OCI-M1 (cell line): ENCODE data around the gene TMEM212.
"Not testable (repeated sequence)": the region's sequence is repeated elsewhere in the genome, so short reads cannot be mapped to it uniquely, and the experiment has no call there.

ENCODE experiments used
- DNase-seq: peaks from one replicate; lab custom pipeline; 2025; lab: John Stamatoyannopoulos, UW

TMEM212 gene

GRCh38 chr3:171890398-171890797 is 47.2 kb downstream of the TMEM212 start:
- no peak for DNase-seq

GRCh38 chr3:171892457-171892856 is 49.3 kb downstream of the TMEM212 start:
- DNase-seq: no peak

DNA sequence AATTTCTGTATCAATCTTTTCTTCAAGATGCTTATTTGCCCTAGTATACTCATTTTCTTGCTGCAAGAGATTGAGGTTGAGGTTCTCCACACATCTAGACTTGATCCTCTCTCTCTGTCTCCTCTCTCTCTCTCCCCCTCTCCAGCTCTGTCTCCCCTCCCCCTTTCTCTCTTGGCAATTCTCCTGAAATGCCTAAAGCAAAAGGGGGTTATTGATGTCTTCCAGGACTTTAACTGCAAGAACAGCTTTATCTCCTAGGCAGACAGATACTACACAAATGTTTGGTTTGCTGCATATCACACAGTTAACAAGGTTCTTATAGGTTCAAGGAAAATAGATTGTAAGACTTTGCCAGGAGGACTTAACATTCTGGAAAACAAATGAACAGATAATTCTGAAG is 52.1 kb downstream of the TMEM212 start:
- DNase-seq: peak; percentile 4

DNA sequence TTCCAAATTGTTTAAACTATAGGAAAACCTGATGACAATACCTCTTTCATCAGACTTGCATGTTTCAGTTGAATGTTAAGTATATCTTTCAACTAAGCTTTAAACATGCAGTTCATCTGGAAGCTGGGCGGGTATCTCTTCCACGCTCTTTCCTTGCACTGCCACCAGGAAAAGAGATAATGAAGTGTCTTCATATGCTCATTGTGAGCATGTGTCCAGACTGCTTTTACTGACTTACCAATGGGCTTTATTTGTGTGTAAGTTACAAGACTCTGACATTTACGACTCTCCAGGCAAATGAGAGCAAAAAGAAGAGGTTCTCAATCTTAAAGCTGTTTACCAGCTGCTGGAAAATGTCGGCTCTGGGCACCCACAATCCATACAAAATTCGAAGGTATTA is 52.8 kb downstream of the TMEM212 start:
- DNase-seq: no peak

DNA sequence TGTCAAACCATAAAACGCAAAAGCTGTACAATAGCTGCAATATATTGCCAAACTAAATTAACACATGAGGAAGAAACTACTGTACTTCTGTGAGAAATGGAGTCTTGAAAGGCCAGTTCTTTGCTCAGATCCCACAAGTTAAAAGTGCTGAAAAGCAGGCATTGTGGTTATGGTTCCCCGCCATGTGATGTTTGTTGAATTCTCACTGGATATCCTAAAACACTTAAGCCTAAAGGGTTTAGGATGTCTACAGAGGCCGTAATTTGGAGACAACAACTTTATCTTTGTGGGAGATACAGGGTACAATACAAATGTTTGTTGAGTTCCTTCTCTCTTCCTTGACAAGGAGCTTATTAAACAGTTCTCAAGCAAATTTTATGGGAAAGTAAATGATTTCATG is 53.2 kb downstream of the TMEM212 start:
- no peak for DNase-seq

- DNase-seq: no peak
Observed at GRCh38 chr3:171898192-171898591, 55.0 kb downstream of the TMEM212 start.

GRCh38 chr3:171900446-171900845 is 57.3 kb downstream of the TMEM212 start:
- DNase-seq: no peak

GRCh38 chr3:171901615-171902312 is 58.6 kb downstream of the TMEM212 start:
- DNase-seq: no peak

DNA sequence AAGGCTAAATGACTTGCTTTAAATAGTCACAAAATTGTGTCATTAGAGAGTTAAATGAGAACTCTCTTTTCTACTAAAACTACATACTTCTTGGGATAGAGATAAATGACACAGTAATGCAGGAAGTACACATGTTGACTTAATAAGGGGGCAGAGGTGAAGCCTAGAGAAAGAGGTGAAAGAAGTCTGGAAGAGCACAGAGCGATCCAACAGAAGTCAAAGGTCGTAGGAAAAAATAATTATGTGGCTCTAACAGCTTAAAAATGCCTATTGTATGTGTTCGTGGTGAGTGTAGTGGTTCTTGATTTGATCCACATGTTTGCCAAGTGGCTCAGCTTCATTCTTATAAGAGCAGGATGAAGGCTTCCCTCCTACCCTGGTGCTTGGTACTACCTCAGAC is 61.7 kb downstream of the TMEM212 start:
- no peak for DNase-seq

- not testable (repeated sequence) for DNase-seq
Observed at GRCh38 chr3:171906503-171906902, 63.4 kb downstream of the TMEM212 start.

GRCh38 chr3:171906951-171907676 is 64.0 kb downstream of the TMEM212 start:
- no peak for DNase-seq

DNA sequence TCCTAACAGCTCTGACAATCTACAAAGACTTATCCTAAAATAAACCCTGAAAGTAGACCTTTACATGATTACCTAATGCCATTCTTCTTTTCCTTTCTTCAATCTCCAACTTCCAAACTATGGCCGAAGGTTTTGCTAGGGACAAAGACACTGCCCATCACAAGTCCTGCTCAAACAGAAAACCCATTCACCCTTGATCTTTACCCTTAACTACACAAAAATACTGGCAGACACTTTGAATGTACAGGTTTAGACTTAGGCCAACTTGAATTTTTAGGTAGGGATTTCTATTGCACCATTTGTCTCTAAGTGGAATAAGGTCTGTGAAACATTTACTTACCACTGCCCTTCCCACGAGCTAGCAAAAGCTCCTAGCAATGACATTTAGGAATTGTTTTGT is 64.6 kb downstream of the TMEM212 start:
- no peak for DNase-seq

DNA sequence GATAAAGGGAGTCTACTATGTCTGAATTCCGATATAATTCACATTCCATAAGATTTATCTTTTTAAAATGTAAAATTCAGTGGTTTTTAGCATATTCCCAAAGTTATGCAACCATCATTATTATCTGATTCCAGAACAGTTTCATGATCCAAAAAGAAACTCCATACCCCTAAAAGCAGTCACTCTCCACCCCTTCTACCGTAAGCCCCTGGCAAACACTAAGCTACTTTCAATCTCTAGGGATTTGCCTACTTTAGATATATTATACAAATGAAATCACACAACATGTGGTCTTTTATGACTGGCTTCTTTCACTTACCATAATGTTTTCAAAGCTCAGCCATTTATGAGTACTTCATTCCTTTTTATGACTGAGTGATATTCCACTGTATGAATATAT is 65.6 kb downstream of the TMEM212 start:
- no peak for DNase-seq
